ENCODE data around the gene CLCN5.

DNA sequence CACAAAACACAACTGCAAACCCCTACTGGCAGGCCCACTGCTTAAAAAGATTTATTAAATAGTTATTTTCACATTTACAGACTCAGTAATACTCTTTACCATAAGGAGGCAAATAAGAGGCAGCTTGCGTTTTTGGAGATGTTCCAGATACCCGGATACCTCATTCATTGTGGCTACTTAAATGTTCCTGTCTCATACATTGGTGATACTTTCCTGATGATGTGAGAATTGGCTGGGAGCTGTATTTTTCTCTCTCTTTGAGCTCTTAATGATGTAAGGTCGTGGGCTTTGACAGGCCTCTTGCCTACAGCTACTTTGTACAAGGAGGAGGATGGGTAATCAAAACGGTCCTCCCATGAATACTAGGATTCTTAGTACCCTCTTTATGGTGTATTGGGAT lies 176.9 kb downstream of the CLCN5 start:
- TF ChIP-seq, protein P1, sequence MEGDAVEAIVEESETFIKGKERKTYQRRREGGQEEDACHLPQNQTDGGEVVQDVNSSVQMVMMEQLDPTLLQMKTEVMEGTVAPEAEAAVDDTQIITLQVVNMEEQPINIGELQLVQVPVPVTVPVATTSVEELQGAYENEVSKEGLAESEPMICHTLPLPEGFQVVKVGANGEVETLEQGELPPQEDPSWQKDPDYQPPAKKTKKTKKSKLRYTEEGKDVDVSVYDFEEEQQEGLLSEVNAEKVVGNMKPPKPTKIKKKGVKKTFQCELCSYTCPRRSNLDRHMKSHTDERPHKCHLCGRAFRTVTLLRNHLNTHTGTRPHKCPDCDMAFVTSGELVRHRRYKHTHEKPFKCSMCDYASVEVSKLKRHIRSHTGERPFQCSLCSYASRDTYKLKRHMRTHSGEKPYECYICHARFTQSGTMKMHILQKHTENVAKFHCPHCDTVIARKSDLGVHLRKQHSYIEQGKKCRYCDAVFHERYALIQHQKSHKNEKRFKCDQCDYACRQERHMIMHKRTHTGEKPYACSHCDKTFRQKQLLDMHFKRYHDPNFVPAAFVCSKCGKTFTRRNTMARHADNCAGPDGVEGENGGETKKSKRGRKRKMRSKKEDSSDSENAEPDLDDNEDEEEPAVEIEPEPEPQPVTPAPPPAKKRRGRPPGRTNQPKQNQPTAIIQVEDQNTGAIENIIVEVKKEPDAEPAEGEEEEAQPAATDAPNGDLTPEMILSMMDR (conservative IDR thresholded peaks at IDR 0.05 in 1 of 2, IDR thresholded peaks at IDR 0.05 in 1 of 2; ENCODE audit: extremely low read depth in 1 of 2, insufficient read depth in 1 of 2, low read depth in 1 of 2, low read length in 2 of 2): no peak
- TF ChIP-seq EZH2 (IDR thresholded peaks at IDR 0.05; ENCODE audit: borderline replicate concordance, low read length): no peak

Measured in mammary epithelial cell (primary cell).